Measurements from ENCODE around the gene TMEM81. TPM values are rescaled to one million over a fixed set of nuclear protein-coding genes. Genes with fewer than 3 reads are reported as not detected.

The TMEM81 gene
- polyA plus RNA-seq (2011; rRNA removed) (4.3 and 5.4 TPM in 2 replicates), polyA plus RNA-seq (2017; fragmentation: RNase III; extraction: RNeasy Plus Mini Kit Qiagen cat#74134 plus additional on column Dnase treatment) (2.0 to 2.3 TPM (median 2.2 TPM) in 3 replicates), polyA minus RNA-seq (2011; rRNA and poly(A)+ RNA removed) (6.2 and 7.4 TPM in 2 replicates)
- 1.4 and 1.5 TPM in 2 replicates for polyA plus RNA-seq (2012; cell fraction: cytosol; rRNA removed)
- polyA plus RNA-seq (2012; cell fraction: nucleus; rRNA removed), result 1.8 and 3.6 TPM in 2 replicates

GRCh38 chr1:205084360-205084759 is at the start of gene TMEM81:
TSS of gene TMEM81 (minus strand) at chr1:205084460. CDS start at chr1:205084320, 140 bp downstream.
- no peak for TF ChIP-seq HES2 (IDR thresholded peaks at IDR 0.05)
- no peak for TF ChIP-seq PBX3 (IDR thresholded peaks at IDR 0.05)
- TF ChIP-seq MYC (IDR thresholded peaks at IDR 0.05; ENCODE audit: borderline replicate concordance, low read length), result no peak
- no peak for TF ChIP-seq NFE2L2 (conservative IDR thresholded peaks at IDR 0.05; ENCODE audit: low read length)
- no peak for TF ChIP-seq GATA3 (IDR thresholded peaks at IDR 0.05; ENCODE audit: borderline replicate concordance)
- TF ChIP-seq ZNF302 (CRISPR knock-in tag; IDR thresholded peaks at IDR 0.05), result no peak
- no peak for TF ChIP-seq TFCP2L1 (CRISPR knock-in tag; IDR thresholded peaks at IDR 0.05)
- TF ChIP-seq E2F6 (IDR thresholded peaks at IDR 0.05; ENCODE audit: borderline replicate concordance, low read depth), result no peak
- no peak for TF ChIP-seq HEYL (CRISPR knock-in tag; IDR thresholded peaks at IDR 0.05)
- TF ChIP-seq NR3C1 (IDR thresholded peaks at IDR 0.05), result no peak
- no peak for TF ChIP-seq EP300 (IDR thresholded peaks at IDR 0.05)
- no peak for TF ChIP-seq USF2 (IDR thresholded peaks at IDR 0.05)
- TF ChIP-seq ZSCAN20 (CRISPR knock-in tag; IDR thresholded peaks at IDR 0.05), result no peak
- TF ChIP-seq TP53 (CRISPR knock-in tag; IDR thresholded peaks at IDR 0.05), result no peak
- no peak for TF ChIP-seq ELK1 (IDR thresholded peaks at IDR 0.05; ENCODE audit: low read depth, low read length)
- TF ChIP-seq HMGXB4 (CRISPR knock-in tag; IDR thresholded peaks at IDR 0.05; ENCODE audit: borderline replicate concordance), result no peak
- TF ChIP-seq RNF2 (IDR thresholded peaks at IDR 0.05; ENCODE audit: borderline replicate concordance, low read depth), result no peak
- Histone ChIP-seq H3K4me1 (no peaks in the 10 kb centered on the region), H3K9me3 (no peaks in the 10 kb centered on the region), H3K27ac (no peak within 1 kb of the TSS), H3K4me3 (no peak within 1 kb of the TSS), H3K4me2 (no peak within 1 kb of the TSS)
- FAIRE-seq, result no peak
- 95% methylated on average over 2 of the region's 2 CpGs for whole genome bisulfite sequencing (ENCODE audit: missing lambda C conversion rate)
- CTCF ChIA-PET, result interaction anchor here (1.0 to 15.7 kb wide), 3 partner anchors 9 to 95 kb away, joined by 5 to 134 read pairs (median 15); no protein-coding TSS in a partner anchor
- no peak for ATAC-seq
- POLR2A ChIA-PET, result no interaction called here
- DNase-seq (ENCODE audit: low read depth in 1 of 2, low spot score in 1 of 2), result no peak

GRCh38 chr1:205133287-205133686 is 49.0 kb upstream of the TMEM81 start:
- ChIA-PET POLR2A (no interaction called here), CTCF (interaction anchor here (0.8 to 3.5 kb wide), 4 partner anchors 8 to 157 kb away, joined by 3 to 22 read pairs (median 3); partner anchors contain the start of gene RBBP5)
- FAIRE-seq (no peak), DNase-seq (ENCODE audit: low read depth in 1 of 2, low spot score in 1 of 2) (no peak), ATAC-seq (no peak)
- TF ChIP-seq ESRRA (IDR thresholded peaks at IDR 0.05; ENCODE audit: borderline replicate concordance, low read length) (no peak), TP53 (CRISPR knock-in tag; IDR thresholded peaks at IDR 0.05) (no peak), GATA3 (IDR thresholded peaks at IDR 0.05; ENCODE audit: borderline replicate concordance) (no peak), ZSCAN20 (CRISPR knock-in tag; IDR thresholded peaks at IDR 0.05) (no peak), USF2 (IDR thresholded peaks at IDR 0.05) (no peak), HMGXB4 (CRISPR knock-in tag; IDR thresholded peaks at IDR 0.05; ENCODE audit: borderline replicate concordance) (no peak)
- Histone ChIP-seq H3K4me3 (no peak overlapping the region), H3K4me1 (no peaks in the 10 kb centered on the region), H3K4me2 (no peak overlapping the region), H3K27ac (no peak overlapping the region), H3K9me3 (no peaks in the 10 kb centered on the region)
- 13% methylated on average over 1 of the region's 1 CpG for WGBS (ENCODE audit: missing lambda C conversion rate)

Data from A549 (cell line).